Upper lobe of left lung (tissue), 4 donors: Measurements from ENCODE around the gene KCNJ16.

Experiments used
- EP300 ChIP-seq, 4 donors: sonication (generic); formaldehyde crosslinking; IDR thresholded peaks; one replicate each; pipeline ENCODE4 v1.5.1; 2017; ENCODE audit warnings: antibody characterized with exemption in 4 of 4, control low read depth in 2 of 4
- POLR2A ChIP-seq, 4 donors: fragments of 450-650 bp; IDR thresholded peaks; one replicate each; pipeline ENCODE4 v1.5.1; 2016 to 2017; ENCODE audit warnings: antibody characterized with exemption in 4 of 4, mild to moderate bottlenecking in 2 of 4
- POLR2AphosphoS5 ChIP-seq, 2 donors: sonication (generic); formaldehyde crosslinking; IDR thresholded peaks; one replicate each; pipeline ENCODE4 v1.5.1; 2017; ENCODE audit warnings: antibody characterized with exemption in 2 of 2
- TF ChIP-seq, protein P1 (sequence below), 6 experiments: fragments of 450-650 bp in 4 of 6; fragments of 200-600 bp in 2 of 6; sonication (generic) in 2 of 6; IDR thresholded peaks; one replicate each; pipeline ENCODE4 v1.5.1; 2016 to 2019; ENCODE audit warnings: antibody characterized with exemption in 6 of 6

DNA sequence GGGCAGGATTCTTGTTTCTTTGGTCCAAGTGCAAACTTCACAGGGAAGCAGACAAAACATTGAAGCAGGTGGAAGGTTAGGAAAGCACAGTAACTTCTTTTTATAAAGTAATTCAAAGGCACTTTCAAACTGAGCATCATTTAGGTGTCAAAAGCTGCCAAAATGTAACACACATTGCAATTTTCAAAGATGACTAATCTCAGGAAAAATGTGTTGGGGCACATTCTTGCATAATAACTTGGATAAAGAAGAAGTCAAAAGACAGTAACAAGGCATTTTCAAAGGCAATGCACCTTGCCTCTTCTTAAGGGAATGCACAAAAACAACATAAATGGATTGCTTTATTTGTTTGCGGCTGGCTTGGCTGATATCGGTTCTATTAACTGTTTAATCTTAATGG, 97.9 kb downstream of the KCNJ16 start:
- TF ChIP-seq, protein P1, sequence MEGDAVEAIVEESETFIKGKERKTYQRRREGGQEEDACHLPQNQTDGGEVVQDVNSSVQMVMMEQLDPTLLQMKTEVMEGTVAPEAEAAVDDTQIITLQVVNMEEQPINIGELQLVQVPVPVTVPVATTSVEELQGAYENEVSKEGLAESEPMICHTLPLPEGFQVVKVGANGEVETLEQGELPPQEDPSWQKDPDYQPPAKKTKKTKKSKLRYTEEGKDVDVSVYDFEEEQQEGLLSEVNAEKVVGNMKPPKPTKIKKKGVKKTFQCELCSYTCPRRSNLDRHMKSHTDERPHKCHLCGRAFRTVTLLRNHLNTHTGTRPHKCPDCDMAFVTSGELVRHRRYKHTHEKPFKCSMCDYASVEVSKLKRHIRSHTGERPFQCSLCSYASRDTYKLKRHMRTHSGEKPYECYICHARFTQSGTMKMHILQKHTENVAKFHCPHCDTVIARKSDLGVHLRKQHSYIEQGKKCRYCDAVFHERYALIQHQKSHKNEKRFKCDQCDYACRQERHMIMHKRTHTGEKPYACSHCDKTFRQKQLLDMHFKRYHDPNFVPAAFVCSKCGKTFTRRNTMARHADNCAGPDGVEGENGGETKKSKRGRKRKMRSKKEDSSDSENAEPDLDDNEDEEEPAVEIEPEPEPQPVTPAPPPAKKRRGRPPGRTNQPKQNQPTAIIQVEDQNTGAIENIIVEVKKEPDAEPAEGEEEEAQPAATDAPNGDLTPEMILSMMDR (IDR thresholded peaks at IDR 0.05), result no peak
- TF ChIP-seq POLR2A (IDR thresholded peaks at IDR 0.05) (no peak), EP300 (IDR thresholded peaks at IDR 0.05) (no peak), POLR2AphosphoS5 (IDR thresholded peaks at IDR 0.05) (no peak)
